ENCODE data around the gene LRRC7. TPM values are rescaled to one million over a fixed set of nuclear protein-coding genes. Genes with fewer than 3 reads are reported as not detected.

The LRRC7 gene
- total RNA-seq, 2 experiments from 2014 or later = not detected

- intact Hi-C loops (cut with DNase I, micrococcal nuclease) = no loop called here
- Mint-ChIP-seq H3K4me1 (no peaks in the 10 kb centered on the region), H3K27ac (no peak overlapping the region), H3K4me3 (no peak overlapping the region), H3K9me3 (ENCODE audit: low read depth) (peaks cover 2% of the 10 kb centered on the region), H3K36me3 (ENCODE audit: low read depth) (no peaks in the 10 kb centered on the region), H3K27me3 (no peaks in the 10 kb centered on the region)
- no peak for DNase-seq
- CTCF ChIA-PET = interaction anchor here (0.9 kb wide), 1 partner anchor 12 kb away, joined by 3 read pairs; no protein-coding TSS in a partner anchor
- no peak for ATAC-seq
- POLR2A ChIA-PET = no interaction called here
These were observed 247.2 kb downstream of the LRRC7 start for GRCh38 chr1:69814926-69815325.

DNA sequence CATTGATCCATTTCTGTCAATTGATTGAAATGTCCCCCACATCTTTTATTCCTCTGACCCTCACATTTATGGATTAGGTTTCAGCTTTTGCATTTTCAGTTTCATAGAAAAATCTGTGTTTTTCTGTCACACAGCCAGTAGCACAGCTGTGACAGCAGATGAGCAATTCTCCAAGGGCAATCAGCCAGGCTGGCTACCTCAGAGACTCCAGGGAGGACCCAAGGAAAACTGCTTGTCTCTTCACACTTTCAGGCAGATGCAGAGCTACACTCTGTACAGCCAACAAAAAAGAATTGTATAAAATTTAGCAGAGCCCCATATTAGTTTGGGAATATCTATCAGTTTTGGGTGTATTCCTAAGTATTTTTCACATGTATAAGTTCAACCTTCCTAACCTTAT lies 257.2 kb downstream of the LRRC7 start:
- intact Hi-C loops (cut with DNase I, micrococcal nuclease) = no loop called here
- ChIA-PET CTCF (interaction anchor here (1.6 kb wide), 1 partner anchor 167 kb away, joined by 3 read pairs; no protein-coding TSS in a partner anchor), POLR2A (no interaction called here)
- no peaks in the 10 kb centered on the region for H3K36me3 Mint-ChIP-seq (ENCODE audit: low read depth)
- no peak overlapping the region for H3K4me3 Mint-ChIP-seq
- DNase-seq (no peak), ATAC-seq (no peak)
- no peaks in the 10 kb centered on the region for H3K4me1 Mint-ChIP-seq
- H3K27ac Mint-ChIP-seq = no peak overlapping the region
- peaks cover 1% of the 10 kb centered on the region for H3K9me3 Mint-ChIP-seq (ENCODE audit: low read depth)
- H3K27me3 Mint-ChIP-seq = no peaks in the 10 kb centered on the region

GRCh38 chr1:69827732-69828131 lies 260.0 kb downstream of the LRRC7 start:
- no peak overlapping the region for H3K4me3 Mint-ChIP-seq
- no peaks in the 10 kb centered on the region for H3K27me3 Mint-ChIP-seq
- no peak for DNase-seq
- H3K36me3 Mint-ChIP-seq (ENCODE audit: low read depth) = no peaks in the 10 kb centered on the region
- intact Hi-C loops (cut with DNase I, micrococcal nuclease) = no loop called here
- no peak for ATAC-seq
- CTCF ChIA-PET = no interaction called here
- no peak overlapping the region for H3K27ac Mint-ChIP-seq
- H3K4me1 Mint-ChIP-seq = no peaks in the 10 kb centered on the region
- H3K9me3 Mint-ChIP-seq (ENCODE audit: low read depth) = no peaks in the 10 kb centered on the region
- POLR2A ChIA-PET = no interaction called here

DNA sequence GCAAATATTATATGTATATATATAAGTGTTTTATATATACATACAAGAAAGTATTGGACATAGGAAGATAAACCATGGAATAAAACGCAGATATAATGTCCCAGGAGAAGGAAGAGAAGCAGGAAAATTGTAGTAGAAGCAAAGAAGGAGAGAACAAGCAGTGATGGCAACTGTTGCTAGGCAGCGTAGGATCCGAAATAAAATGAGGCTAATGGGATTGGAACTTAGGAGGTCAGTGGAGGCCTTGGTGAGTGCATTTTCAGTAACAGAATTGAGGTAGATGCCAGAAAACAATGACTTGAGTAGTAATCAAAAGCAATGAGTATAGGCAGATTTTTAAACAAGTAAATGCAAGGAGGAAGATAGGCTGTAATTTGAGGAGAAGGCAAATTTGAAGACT lies 265.8 kb downstream of the LRRC7 start:
- DNase-seq (no peak), ATAC-seq (no peak)
- no peak overlapping the region for H3K4me3 Mint-ChIP-seq
- ChIA-PET POLR2A (no interaction called here), CTCF (no interaction called here)
- H3K27me3 Mint-ChIP-seq = no peaks in the 10 kb centered on the region
- no peaks in the 10 kb centered on the region for H3K36me3 Mint-ChIP-seq (ENCODE audit: low read depth)
- H3K27ac Mint-ChIP-seq = no peak overlapping the region
- intact Hi-C loops (cut with DNase I, micrococcal nuclease) = no loop called here
- H3K4me1 Mint-ChIP-seq = no peaks in the 10 kb centered on the region
- no peaks in the 10 kb centered on the region for H3K9me3 Mint-ChIP-seq (ENCODE audit: low read depth)

- Mint-ChIP-seq H3K36me3 (ENCODE audit: low read depth) (no peaks in the 10 kb centered on the region), H3K27ac (no peak overlapping the region), H3K4me3 (no peak overlapping the region), H3K4me1 (no peaks in the 10 kb centered on the region), H3K27me3 (no peaks in the 10 kb centered on the region), H3K9me3 (ENCODE audit: low read depth) (no peaks in the 10 kb centered on the region)
- intact Hi-C loops (cut with DNase I, micrococcal nuclease) = no loop called here
- ChIA-PET POLR2A (no interaction called here), CTCF (no interaction called here)
- no peak for DNase-seq
- no peak for ATAC-seq
These were observed 266.6 kb downstream of the LRRC7 start for GRCh38 chr1:69834336-69834735.

DNA sequence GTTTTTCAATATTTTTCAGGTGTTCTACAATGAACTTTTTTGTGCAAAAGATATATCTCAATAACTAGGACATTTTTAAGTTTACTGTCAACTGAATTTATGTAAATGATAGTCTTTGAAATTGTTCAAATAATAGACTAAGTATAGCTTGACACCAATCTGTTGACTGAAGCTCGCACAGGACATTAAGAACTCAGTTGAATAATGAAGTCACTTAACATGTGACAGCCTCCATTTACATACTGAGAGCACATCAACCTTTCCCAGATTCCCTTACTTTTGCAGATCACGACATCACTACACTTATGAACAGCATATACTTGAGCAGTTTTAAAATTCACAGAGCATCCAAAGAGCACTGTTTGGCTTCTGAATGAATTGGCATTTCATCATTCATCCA lies 268.2 kb downstream of the LRRC7 start:
- DNase-seq (no peak), ATAC-seq (no peak)
- POLR2A ChIA-PET = no interaction called here
- Mint-ChIP-seq H3K4me3 (no peak overlapping the region), H3K27ac (no peak overlapping the region), H3K27me3 (no peaks in the 10 kb centered on the region), H3K9me3 (ENCODE audit: low read depth) (no peaks in the 10 kb centered on the region), H3K36me3 (ENCODE audit: low read depth) (no peaks in the 10 kb centered on the region), H3K4me1 (no peaks in the 10 kb centered on the region)
- CTCF ChIA-PET = no interaction called here
- intact Hi-C loops (cut with DNase I, micrococcal nuclease) = no loop called here

- H3K9me3 Mint-ChIP-seq (ENCODE audit: low read depth) = peaks cover 4% of the 10 kb centered on the region
- CTCF ChIA-PET = no interaction called here
- no peak for ATAC-seq
- H3K27me3 Mint-ChIP-seq = no peaks in the 10 kb centered on the region
- intact Hi-C loops (cut with DNase I, micrococcal nuclease) = no loop called here
- POLR2A ChIA-PET = no interaction called here
- no peaks in the 10 kb centered on the region for H3K4me1 Mint-ChIP-seq
- DNase-seq = no peak
- no peak overlapping the region for H3K27ac Mint-ChIP-seq
- H3K36me3 Mint-ChIP-seq (ENCODE audit: low read depth) = no peaks in the 10 kb centered on the region
- H3K4me3 Mint-ChIP-seq = no peak overlapping the region
These were observed 269.4 kb downstream of the LRRC7 start for GRCh38 chr1:69836971-69837636.

DNA sequence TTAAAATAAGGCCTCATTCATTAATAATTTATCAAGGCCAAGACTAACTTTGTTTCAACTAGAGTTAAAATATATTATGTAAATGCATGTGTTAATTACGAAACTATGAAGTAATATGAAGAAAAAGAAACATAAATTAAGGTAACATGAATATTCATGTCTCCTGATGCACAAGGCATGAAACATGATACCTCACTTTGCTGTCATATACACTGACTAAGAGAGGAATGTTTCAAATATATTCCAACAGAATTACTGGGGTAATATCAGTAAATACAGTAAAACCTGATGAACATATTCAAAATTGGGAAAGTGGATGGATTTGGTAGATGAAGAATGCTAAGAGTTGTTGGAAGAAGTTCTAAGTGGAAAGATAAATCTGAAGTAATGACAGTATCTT lies 274.6 kb downstream of the LRRC7 start:
- ATAC-seq (no peak), DNase-seq (no peak)
- Mint-ChIP-seq H3K27ac (no peak overlapping the region), H3K4me1 (no peaks in the 10 kb centered on the region), H3K27me3 (no peaks in the 10 kb centered on the region), H3K4me3 (no peak overlapping the region), H3K9me3 (ENCODE audit: low read depth) (peaks cover 4% of the 10 kb centered on the region), H3K36me3 (ENCODE audit: low read depth) (no peaks in the 10 kb centered on the region)
- CTCF ChIA-PET = no interaction called here
- POLR2A ChIA-PET = no interaction called here
- intact Hi-C loops (cut with DNase I, micrococcal nuclease) = no loop called here

GRCh38 chr1:69845655-69846054 lies 277.9 kb downstream of the LRRC7 start:
- intact Hi-C loops (cut with DNase I, micrococcal nuclease) = no loop called here
- H3K4me3 Mint-ChIP-seq = no peak overlapping the region
- no peak for DNase-seq
- no peak for ATAC-seq
- CTCF ChIA-PET = interaction anchor here (0.6 kb wide), 2 partner anchors 152 to 1390 kb away, joined by 3 to 4 read pairs; no protein-coding TSS in a partner anchor
- POLR2A ChIA-PET = no interaction called here
- H3K36me3 Mint-ChIP-seq (ENCODE audit: low read depth) = no peaks in the 10 kb centered on the region
- H3K4me1 Mint-ChIP-seq = no peaks in the 10 kb centered on the region
- peaks cover 4% of the 10 kb centered on the region for H3K9me3 Mint-ChIP-seq (ENCODE audit: low read depth)
- no peaks in the 10 kb centered on the region for H3K27me3 Mint-ChIP-seq
- H3K27ac Mint-ChIP-seq = no peak overlapping the region

- no peak overlapping the region for H3K4me3 Mint-ChIP-seq
- CTCF ChIA-PET = interaction anchor here (0.6 kb wide), 2 partner anchors 151 to 1391 kb away, joined by 3 to 4 read pairs; no protein-coding TSS in a partner anchor
- POLR2A ChIA-PET = no interaction called here
These were observed 278.5 kb downstream of the LRRC7 start for GRCh38 chr1:69846267-69846666.

DNA sequence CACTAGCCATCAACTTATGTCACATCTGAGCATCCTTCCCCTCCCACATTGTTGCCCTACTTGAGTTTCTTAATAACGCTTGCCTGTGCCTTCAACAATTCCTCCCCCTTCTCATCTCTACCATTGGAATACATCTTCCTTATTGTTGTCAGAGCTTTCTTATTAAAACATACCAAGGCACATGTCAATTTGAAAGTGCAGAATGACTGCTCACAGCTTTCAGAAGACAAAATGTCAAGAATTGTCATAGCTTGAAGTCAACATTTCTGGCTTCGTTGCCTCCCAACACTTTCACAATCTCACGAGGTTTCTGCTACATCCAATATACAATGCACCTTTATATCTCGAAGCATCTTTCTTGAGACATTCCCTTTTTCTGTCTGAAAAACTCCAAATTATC lies 279.9 kb downstream of the LRRC7 start:
- H3K27ac Mint-ChIP-seq = no peak overlapping the region
- intact Hi-C loops (cut with DNase I, micrococcal nuclease) = no loop called here
- H3K36me3 Mint-ChIP-seq (ENCODE audit: low read depth) = no peaks in the 10 kb centered on the region
- no peaks in the 10 kb centered on the region for H3K9me3 Mint-ChIP-seq (ENCODE audit: low read depth)
- no peak for DNase-seq
- no peaks in the 10 kb centered on the region for H3K27me3 Mint-ChIP-seq
- ChIA-PET POLR2A (no interaction called here), CTCF (no interaction called here)
- H3K4me1 Mint-ChIP-seq = no peaks in the 10 kb centered on the region
- ATAC-seq = no peak
- H3K4me3 Mint-ChIP-seq = no peak overlapping the region

More at GRCh38 chr1:69846267-69846666, 278.5 kb downstream of the LRRC7 start:
- H3K9me3 Mint-ChIP-seq (ENCODE audit: low read depth) = peaks cover 4% of the 10 kb centered on the region
- no peaks in the 10 kb centered on the region for H3K4me1 Mint-ChIP-seq
- intact Hi-C loops (cut with DNase I, micrococcal nuclease) = no loop called here
- no peak for ATAC-seq
- no peak for DNase-seq
- H3K36me3 Mint-ChIP-seq (ENCODE audit: low read depth) = no peaks in the 10 kb centered on the region
- no peaks in the 10 kb centered on the region for H3K27me3 Mint-ChIP-seq
- no peak overlapping the region for H3K27ac Mint-ChIP-seq

GRCh38 chr1:69852151-69852550 lies 284.4 kb downstream of the LRRC7 start:
- no peaks in the 10 kb centered on the region for H3K36me3 Mint-ChIP-seq (ENCODE audit: low read depth)
- no peaks in the 10 kb centered on the region for H3K4me1 Mint-ChIP-seq
- POLR2A ChIA-PET = no interaction called here
- CTCF ChIA-PET = no interaction called here
- no peak overlapping the region for H3K4me3 Mint-ChIP-seq
- intact Hi-C loops (cut with DNase I, micrococcal nuclease) = no loop called here
- no peaks in the 10 kb centered on the region for H3K27me3 Mint-ChIP-seq
- no peak overlapping the region for H3K27ac Mint-ChIP-seq
- no peak for DNase-seq
- no peak for ATAC-seq
- no peaks in the 10 kb centered on the region for H3K9me3 Mint-ChIP-seq (ENCODE audit: low read depth)

- H3K27ac Mint-ChIP-seq = no peak overlapping the region
- no peak for ATAC-seq
These were observed 285.0 kb downstream of the LRRC7 start for GRCh38 chr1:69852706-69853105.

More at GRCh38 chr1:69852706-69853105, 285.0 kb downstream of the LRRC7 start:
- H3K4me1 Mint-ChIP-seq = no peaks in the 10 kb centered on the region
- H3K4me3 Mint-ChIP-seq = no peak overlapping the region
- CTCF ChIA-PET = no interaction called here
- H3K27me3 Mint-ChIP-seq = no peaks in the 10 kb centered on the region
- H3K9me3 Mint-ChIP-seq (ENCODE audit: low read depth) = no peaks in the 10 kb centered on the region
- no peaks in the 10 kb centered on the region for H3K36me3 Mint-ChIP-seq (ENCODE audit: low read depth)
- no peak for DNase-seq
- intact Hi-C loops (cut with DNase I, micrococcal nuclease) = no loop called here
- POLR2A ChIA-PET = no interaction called here

Measured in activated CD4-positive, alpha-beta T cell treated with anti-CD3 and anti-CD28 coated beads for 36 hours (primary cell).